Transverse colon (tissue), 4 donors: Measurements from ENCODE around the gene HPSE. TPM values are rescaled to one million over a fixed set of nuclear protein-coding genes. Genes with fewer than 3 reads are reported as not detected.

ENCODE experiments used
- DNase-seq: peaks from one replicate; pipeline ENCODE4 v3.0.0-alpha.2; 2019
- H3K27ac ChIP-seq, 4 donors: fragments of 200-600 bp; sonication (generic); 2 replicates each; pipeline ENCODE4 v1.5.1; 2016 to 2018; ENCODE audit warnings: inconsistent platforms in 4 of 4
- H3K27me3 ChIP-seq: fragments of 200-600 bp; sonication (generic); 2 replicates; pipeline ENCODE4 v1.5.1; 2017; ENCODE audit warnings: inconsistent platforms
- H3K36me3 ChIP-seq, 4 donors: fragments of 200-600 bp; sonication (generic); 2 replicates each; pipeline ENCODE4 v1.5.1; 2017 to 2019; ENCODE audit warnings: inconsistent platforms in 4 of 4
- H3K4me1 ChIP-seq, 4 donors: fragments of 200-600 bp; sonication (generic); 2 replicates each; pipeline ENCODE4 v1.5.1; 2017 to 2020; ENCODE audit warnings: inconsistent platforms in 4 of 4
- H3K4me3 ChIP-seq, 4 donors: fragments of 200-600 bp; sonication (generic); 1 replicate in 1 of 4; 2 replicates in 3 of 4; pipeline versions ENCODE4 v1.5.1 to v1.6.1; 2017 to 2019; ENCODE audit warnings: inconsistent platforms in 4 of 4
- H3K9me3 ChIP-seq, 2 donors: fragments of 200-600 bp; sonication (generic); 2 replicates each; pipeline ENCODE4 v1.5.1; 2017 to 2019; ENCODE audit warnings: inconsistent platforms in 2 of 2
- EP300 ChIP-seq: sonication (generic); formaldehyde crosslinking; IDR thresholded peaks from one replicate; pipeline ENCODE4 v1.6.1; 2017; ENCODE audit warnings: antibody characterized with exemption, low read depth
- POLR2A ChIP-seq: fragments of 450-650 bp; IDR thresholded peaks from one replicate; pipeline ENCODE4 v1.6.1; 2016; ENCODE audit warnings: antibody characterized with exemption, mild to moderate bottlenecking, moderate library complexity
- POLR2AphosphoS5 ChIP-seq, 3 donors: sonication (generic); formaldehyde crosslinking; IDR thresholded peaks; one replicate each; pipeline ENCODE4 v1.6.1; 2016; ENCODE audit warnings: antibody characterized with exemption in 3 of 3
- WGBS, 2 donors: methylation state at CpG; one replicate each; pipeline ENCODE4 v1.1.5; 2018; ENCODE audit warnings: low coverage in 1 of 2; 5-methylcytosine and 5-hydroxymethylcytosine counted together
- in situ Hi-C, 4 donors: fragments of 200-750 bp; cut with MboI; loops; one replicate each; pipeline versions ENCODE4 v1.15.0 to v1.15.1; 2017; ENCODE audit warnings: low sequenced_read_pairs in 3 of 4, low pct_ligation_motif_present in 1 of 4, low pct_unique_long_range_greater_than_20kb in 1 of 4
- intact Hi-C: fragments of 100-400 bp; cut with DNase I; formaldehyde crosslinking; loops from one replicate; pipeline ENCODE4 v1.15.1; 2023; ENCODE audit warnings: low total_unique reads
- total RNA-seq, 4 donors: library from RNA; depleted of rRNA; stranded (reverse); fragments of >200 nt; gene quantifications; one replicate each; pipeline ENCODE4 v1.1.0, GENCODE V29; 2016
- TF ChIP-seq, protein P1 (sequence below), 5 experiments: fragments of 200-600 bp in 3 of 5; fragments of 450-650 bp in 2 of 5; sonication (generic) in 3 of 5; IDR thresholded peaks; 1 replicate in 2 of 5; 2 replicates in 3 of 5; pipeline ENCODE4 v1.5.1; 2016 to 2017; ENCODE audit warnings: antibody characterized with exemption in 5 of 5, inconsistent platforms in 3 of 5, mild to moderate bottlenecking in 2 of 5, moderate library complexity in 1 of 5

HPSE gene
- total RNA-seq, 4 donors from 2014 or later: 0.75 to 5.4 (median 4.3) TPM

DNA sequence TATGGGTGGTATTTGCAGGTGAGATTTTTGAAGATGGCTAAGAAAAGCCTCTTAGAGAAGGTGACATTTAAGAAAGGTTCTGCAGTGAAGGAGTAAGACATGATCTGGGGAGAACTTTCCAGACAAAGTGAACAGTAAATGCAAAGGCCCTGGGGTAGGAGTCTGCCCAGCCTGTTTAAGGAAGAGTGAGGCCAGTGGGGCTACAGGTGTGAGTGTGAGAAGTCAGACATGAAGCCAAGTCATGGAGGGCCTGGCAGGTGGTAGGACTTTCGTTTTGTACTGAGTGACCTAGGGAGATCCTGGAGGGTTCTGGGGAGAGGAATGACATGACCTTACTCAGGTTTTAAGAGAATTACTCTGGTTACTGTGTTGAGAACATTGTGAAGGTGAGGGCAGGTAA is 71.5 kb downstream of the HPSE start:
- DNase-seq: no peak
- H3K27me3 ChIP-seq: no peaks in the 10 kb centered on the region
- in situ Hi-C loops: loop anchor here in 3 of 4 donors (10.0 to 25.0 kb wide), 4 partner anchors 176 to 801 kb away; partner anchors contain the start of gene THAP9 (in 1 of the 3)
- H3K4me1 ChIP-seq: peaks cover 10 to 28% (median 19%) of the 10 kb centered on the region in 4 donors
- H3K27ac ChIP-seq: peak overlapping the region; percentile 45 to 83 (median 73)
- intact Hi-C loops: loop anchor here (10.0 kb wide), 1 partner anchor 188 kb away; no protein-coding TSS in a partner anchor
- no peaks in the 10 kb centered on the region for H3K36me3 ChIP-seq
- no peaks in the 10 kb centered on the region for H3K9me3 ChIP-seq
- 25 to 80% methylated on average over 1 of the region's 1 CpG for WGBS, 2 donors
- no peak overlapping the region for H3K4me3 ChIP-seq
- no peak for TF ChIP-seq POLR2A
- no peak for TF ChIP-seq EP300
- no peak for TF ChIP-seq POLR2AphosphoS5 (IDR thresholded peaks at IDR 0.05)
- TF ChIP-seq, protein P1, sequence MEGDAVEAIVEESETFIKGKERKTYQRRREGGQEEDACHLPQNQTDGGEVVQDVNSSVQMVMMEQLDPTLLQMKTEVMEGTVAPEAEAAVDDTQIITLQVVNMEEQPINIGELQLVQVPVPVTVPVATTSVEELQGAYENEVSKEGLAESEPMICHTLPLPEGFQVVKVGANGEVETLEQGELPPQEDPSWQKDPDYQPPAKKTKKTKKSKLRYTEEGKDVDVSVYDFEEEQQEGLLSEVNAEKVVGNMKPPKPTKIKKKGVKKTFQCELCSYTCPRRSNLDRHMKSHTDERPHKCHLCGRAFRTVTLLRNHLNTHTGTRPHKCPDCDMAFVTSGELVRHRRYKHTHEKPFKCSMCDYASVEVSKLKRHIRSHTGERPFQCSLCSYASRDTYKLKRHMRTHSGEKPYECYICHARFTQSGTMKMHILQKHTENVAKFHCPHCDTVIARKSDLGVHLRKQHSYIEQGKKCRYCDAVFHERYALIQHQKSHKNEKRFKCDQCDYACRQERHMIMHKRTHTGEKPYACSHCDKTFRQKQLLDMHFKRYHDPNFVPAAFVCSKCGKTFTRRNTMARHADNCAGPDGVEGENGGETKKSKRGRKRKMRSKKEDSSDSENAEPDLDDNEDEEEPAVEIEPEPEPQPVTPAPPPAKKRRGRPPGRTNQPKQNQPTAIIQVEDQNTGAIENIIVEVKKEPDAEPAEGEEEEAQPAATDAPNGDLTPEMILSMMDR (IDR thresholded peaks at IDR 0.05): no peak

DNA sequence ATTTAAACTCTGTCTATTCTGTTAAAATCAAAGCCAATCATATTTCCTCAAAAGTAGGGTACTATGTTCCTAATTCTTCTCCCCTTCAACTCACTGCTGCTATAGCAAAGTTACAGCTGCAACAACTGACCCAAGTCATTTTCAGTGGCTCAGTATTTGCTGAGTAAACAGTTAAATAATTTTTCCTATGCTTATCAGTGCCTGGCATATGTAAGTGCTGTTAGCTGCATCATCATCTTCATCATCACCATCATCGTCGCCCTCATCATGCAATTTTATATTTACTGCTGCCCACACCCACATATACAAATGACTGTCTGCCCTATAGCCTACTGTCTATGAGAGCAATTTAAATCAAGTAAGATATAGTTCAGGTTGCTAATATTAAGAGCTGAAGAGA is 72.0 kb downstream of the HPSE start:
- Histone ChIP-seq H3K27me3 (no peaks in the 10 kb centered on the region), H3K36me3 (no peaks in the 10 kb centered on the region), H3K4me3 (no peak overlapping the region), H3K27ac (peak overlapping the region; percentile 68 to 83 (median 74)), H3K9me3 (no peaks in the 10 kb centered on the region), H3K4me1 (peaks cover 10 to 28% (median 19%) of the 10 kb centered on the region in 4 donors)
- TF ChIP-seq POLR2A (no peak), POLR2AphosphoS5 (IDR thresholded peaks at IDR 0.05) (peak in 1 of 3 donors; percentile 15)
- in situ Hi-C loops (loop anchor here in 3 of 4 donors (10.0 to 25.0 kb wide), 4 partner anchors 175 to 800 kb away; partner anchors contain the start of gene THAP9 (in 1 of the 3)), intact Hi-C loops (loop anchor here (10.0 kb wide), 1 partner anchor 188 kb away; no protein-coding TSS in a partner anchor)
- 57 to 66% methylated on average over 2 of the region's 2 CpGs for WGBS, 2 donors
- DNase-seq: no peak

DNA sequence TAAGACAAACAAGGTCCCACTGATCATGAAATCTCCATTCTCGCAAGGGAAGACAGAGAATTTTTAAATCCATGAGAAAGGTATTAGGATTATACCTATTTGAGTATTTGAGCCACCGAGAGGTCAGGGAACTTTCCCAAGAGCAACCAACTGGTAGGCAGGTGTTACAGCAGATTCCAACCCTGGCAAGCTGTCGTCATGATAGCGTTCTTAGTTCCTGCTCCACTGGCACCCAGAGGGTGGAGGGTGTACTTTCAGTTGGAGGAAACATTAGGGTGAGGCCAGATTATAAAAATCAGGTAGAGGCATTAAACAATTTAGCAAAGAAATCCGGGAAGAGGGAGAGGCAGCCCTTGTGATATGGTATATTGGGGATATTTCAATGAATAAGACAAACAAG is 73.3 kb downstream of the HPSE start:
- no peaks in the 10 kb centered on the region for H3K9me3 ChIP-seq
- H3K4me3 ChIP-seq: no peak overlapping the region
- peak; percentile 82 for DNase-seq
- peak overlapping the region; percentile 68 to 83 (median 74) for H3K27ac ChIP-seq
- H3K27me3 ChIP-seq: no peaks in the 10 kb centered on the region
- peaks cover 10 to 34% (median 30%) of the 10 kb centered on the region in 4 donors for H3K4me1 ChIP-seq
- in situ Hi-C loops (loop anchor here in 3 of 4 donors (10.0 to 25.0 kb wide), 4 partner anchors 174 to 799 kb away; partner anchors contain the start of gene THAP9 (in 1 of the 3)), intact Hi-C loops (loop anchor here (10.0 kb wide), 1 partner anchor 187 kb away; no protein-coding TSS in a partner anchor)
- TF ChIP-seq EP300 (no peak), POLR2A (no peak), POLR2AphosphoS5 (IDR thresholded peaks at IDR 0.05) (peak in 1 of 3 donors; percentile 67)
- TF ChIP-seq, protein P1 (IDR thresholded peaks at IDR 0.05): peak in 3 of 5 experiments; percentile 9 to 40 (median 15)
- no peaks in the 10 kb centered on the region for H3K36me3 ChIP-seq
- WGBS, 2 donors: 61 to 80% methylated on average over 1 to 5 of the region's 5 CpGs

DNA sequence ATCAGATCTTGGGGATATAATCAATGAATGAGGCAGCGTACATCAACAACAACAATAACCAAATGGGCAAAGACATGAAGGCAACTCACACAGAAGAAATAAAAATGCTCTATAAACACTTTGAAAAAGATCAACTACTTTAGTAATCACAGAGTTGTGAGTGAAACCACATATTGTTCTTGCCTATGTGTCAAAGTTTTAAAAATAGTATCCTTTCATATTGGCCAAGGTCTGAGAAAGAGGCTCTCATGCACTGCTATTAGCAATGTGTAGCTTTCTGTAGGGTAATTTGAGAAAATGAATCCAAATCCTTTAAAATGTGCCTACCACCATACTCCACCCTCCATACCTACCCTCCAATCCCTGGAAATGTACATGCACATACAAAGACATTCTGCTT is 75.1 kb downstream of the HPSE start:
- TF ChIP-seq EP300 (no peak), POLR2AphosphoS5 (IDR thresholded peaks at IDR 0.05) (no peak), POLR2A (no peak)
- TF ChIP-seq, protein P1 (IDR thresholded peaks at IDR 0.05): no peak
- 94 to 100% methylated on average over 1 of the region's 1 CpG for WGBS, 2 donors
- H3K9me3 ChIP-seq: no peaks in the 10 kb centered on the region
- no peaks in the 10 kb centered on the region for H3K27me3 ChIP-seq
- DNase-seq: no peak
- H3K4me3 ChIP-seq: no peak overlapping the region
- H3K36me3 ChIP-seq: no peaks in the 10 kb centered on the region
- intact Hi-C loops: no loop called here
- H3K4me1 ChIP-seq: peaks cover 15 to 49% (median 42%) of the 10 kb centered on the region in 4 donors
- H3K27ac ChIP-seq: peak overlapping the region in 1 of 4 donors; percentile 68
- in situ Hi-C loops: loop anchor here (10.0 to 25.0 kb wide), 5 partner anchors 172 to 797 kb away; partner anchors contain the start of gene THAP9 (in 1 of the 4)
